HEK293 (cell line): Measurements from ENCODE around the gene MBD3L4.

ENCODE experiments used
- KLF7 ChIP-seq: fragments of 450-650 bp; formaldehyde crosslinking; IDR thresholded peaks from 2 replicates; pipeline ENCODE4 v1.5.1; 2016; ENCODE audit warnings: missing biosample characterization, missing genetic modification characterization, borderline replicate concordance
- OVOL3 ChIP-seq: fragments of 450-650 bp; formaldehyde crosslinking; IDR thresholded peaks from 2 replicates; pipeline ENCODE4 v1.5.1; 2016; ENCODE audit warnings: missing biosample characterization, missing genetic modification characterization
- PRDM10 ChIP-seq: fragments of 450-650 bp; formaldehyde crosslinking; IDR thresholded peaks from 2 replicates; pipeline ENCODE4 v1.5.1; 2016; ENCODE audit warnings: missing biosample characterization, missing genetic modification characterization
- RBAK ChIP-seq: fragments of 450-650 bp; formaldehyde crosslinking; IDR thresholded peaks from 2 replicates; pipeline ENCODE4 v1.5.1; 2016; ENCODE audit warnings: missing biosample characterization, missing genetic modification characterization
- YY2 ChIP-seq: fragments of 450-650 bp; formaldehyde crosslinking; IDR thresholded peaks from 2 replicates; pipeline ENCODE4 v1.5.1; 2016; ENCODE audit warnings: missing biosample characterization, missing genetic modification characterization
- ZBTB1 ChIP-seq: fragments of 450-650 bp; formaldehyde crosslinking; IDR thresholded peaks from 2 replicates; pipeline ENCODE4 v1.5.1; 2016; ENCODE audit warnings: missing biosample characterization, missing genetic modification characterization
- ZBTB11 ChIP-seq: fragments of 450-650 bp; formaldehyde crosslinking; conservative IDR thresholded peaks from 2 replicates; pipeline ENCODE4 v1.5.1; 2016; ENCODE audit warnings: low read depth, missing biosample characterization, missing genetic modification characterization
- ZBTB20 ChIP-seq: fragments of 450-650 bp; formaldehyde crosslinking; IDR thresholded peaks from 2 replicates; pipeline ENCODE4 v1.5.1; 2016; ENCODE audit warnings: missing biosample characterization, missing genetic modification characterization
- ZBTB7A ChIP-seq: fragments of 450-650 bp; formaldehyde crosslinking; IDR thresholded peaks from 2 replicates; pipeline ENCODE4 v1.5.1; 2016; ENCODE audit warnings: low read depth, missing biosample characterization, missing genetic modification characterization
- ZIC2 ChIP-seq: fragments of 450-650 bp; formaldehyde crosslinking; IDR thresholded peaks from 2 replicates; pipeline ENCODE4 v1.5.1; 2016; ENCODE audit warnings: missing biosample characterization, missing genetic modification characterization
- ZNF16 ChIP-seq: fragments of 450-650 bp; formaldehyde crosslinking; IDR thresholded peaks from 2 replicates; pipeline ENCODE4 v1.5.1; 2016; ENCODE audit warnings: low read depth, missing biosample characterization, missing genetic modification characterization
- ZNF184 ChIP-seq: fragments of 450-650 bp; IDR thresholded peaks from 2 replicates; pipeline ENCODE4 v1.5.1; 2018; ENCODE audit warnings: missing biosample characterization, mild to moderate bottlenecking, missing genetic modification characterization
- ZNF292 ChIP-seq: fragments of 450-650 bp; formaldehyde crosslinking; IDR thresholded peaks from 2 replicates; pipeline ENCODE4 v1.5.1; 2016; ENCODE audit warnings: low read depth, missing biosample characterization, missing genetic modification characterization, borderline replicate concordance
- ZNF433 ChIP-seq: fragments of 450-650 bp; formaldehyde crosslinking; IDR thresholded peaks from 2 replicates; pipeline ENCODE4 v1.5.1; 2016; ENCODE audit warnings: missing biosample characterization, missing genetic modification characterization, low read depth
- ZNF518A ChIP-seq: fragments of 450-650 bp; formaldehyde crosslinking; conservative IDR thresholded peaks from 2 replicates; pipeline ENCODE4 v1.5.1; 2016; ENCODE audit warnings: low read depth, missing biosample characterization, missing genetic modification characterization
- ZNF530 ChIP-seq: fragments of 450-650 bp; formaldehyde crosslinking; IDR thresholded peaks from 2 replicates; pipeline ENCODE4 v1.5.1; 2016; ENCODE audit warnings: low read depth, missing biosample characterization, missing genetic modification characterization
- ZNF747 ChIP-seq: fragments of 450-650 bp; formaldehyde crosslinking; IDR thresholded peaks from 2 replicates; pipeline ENCODE4 v1.5.1; 2016; ENCODE audit warnings: missing biosample characterization, missing genetic modification characterization
- ZNF792 ChIP-seq: fragments of 450-650 bp; formaldehyde crosslinking; IDR thresholded peaks from 2 replicates; pipeline ENCODE4 v1.5.1; 2016; ENCODE audit warnings: missing biosample characterization, missing genetic modification characterization
- ZSCAN4 ChIP-seq: fragments of 450-650 bp; formaldehyde crosslinking; IDR thresholded peaks from 2 replicates; pipeline ENCODE4 v1.5.1; 2017; ENCODE audit warnings: missing biosample characterization, missing genetic modification characterization
- TF ChIP-seq, protein P1 (sequence below): fragments of 450-650 bp; formaldehyde crosslinking; IDR thresholded peaks from 2 replicates; pipeline ENCODE4 v1.5.1; 2017; ENCODE audit warnings: missing biosample characterization, missing genetic modification characterization
- TF ChIP-seq, protein P2 (sequence below): fragments of 450-650 bp; formaldehyde crosslinking; IDR thresholded peaks from 2 replicates; pipeline ENCODE4 v1.5.1; 2016; ENCODE audit warnings: missing biosample characterization, missing genetic modification characterization

The MBD3L4 gene

DNA sequence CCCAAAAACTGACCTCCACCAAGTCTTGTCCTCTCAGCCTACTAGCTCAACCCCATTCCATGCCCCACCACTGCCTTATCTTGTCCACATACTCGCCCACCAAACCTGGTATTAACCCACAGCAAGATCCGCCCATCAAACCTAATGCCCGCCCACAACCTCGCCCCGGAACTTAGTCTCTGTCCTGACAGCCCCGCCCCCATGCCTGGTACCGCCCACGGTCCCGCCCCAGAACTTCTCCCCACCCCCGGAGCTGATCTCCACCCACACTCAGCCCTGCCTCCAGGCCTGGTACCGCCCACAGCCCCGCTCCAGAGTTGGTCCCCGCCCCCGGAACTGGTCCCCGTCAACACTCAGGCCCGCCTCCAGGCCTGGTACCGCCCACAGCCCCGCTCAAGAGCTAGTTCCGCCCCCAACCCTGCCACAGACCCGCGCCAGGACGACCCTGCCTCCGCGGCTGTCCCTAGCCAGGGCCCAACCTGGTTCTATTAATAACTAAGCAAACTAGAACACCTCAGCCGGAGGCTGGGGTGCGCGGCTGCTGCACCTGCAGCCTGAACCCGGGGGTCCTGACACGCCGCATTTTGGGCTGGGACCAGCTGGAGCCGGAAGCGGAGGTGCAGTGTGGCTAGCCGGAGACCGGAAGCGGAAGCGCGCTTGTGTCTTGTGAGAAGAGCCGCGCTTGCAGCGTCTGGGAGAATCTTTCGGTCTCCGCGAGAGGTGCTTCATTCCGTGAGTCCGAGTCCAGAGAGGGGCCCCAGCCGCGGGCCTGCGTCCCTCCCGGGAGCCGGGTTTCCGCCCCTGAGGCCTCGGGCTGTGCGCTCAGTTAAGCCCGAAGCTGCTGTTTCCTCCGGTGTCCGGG is 29.3 kb upstream of the MBD3L4 start, which contains the start of gene ZNF557 (continued):
- TF ChIP-seq ZNF184 (tag by site-specific recombination) (no peak), ZSCAN4 (tag by site-specific recombination) (no peak), PRDM10 (tag by site-specific recombination) (peak; percentile 50; the same call in 1 of the 2 replicates), ZNF292 (tag by site-specific recombination) (no peak), ZIC2 (no peak), ZNF792 (tag by site-specific recombination) (no peak), OVOL3 (tag by site-specific recombination) (no peak), RBAK (tag by site-specific recombination) (no peak), ZNF16 (no peak), ZNF530 (no peak), ZNF433 (no peak), ZBTB7A (0 out of 2 replicates have a peak, but pooled peaks have one; percentile 52), YY2 (tag by site-specific recombination) (no peak), ZBTB20 (tag by site-specific recombination) (peak; percentile 37; the same call in 1 of the 2 replicates), ZBTB11 (tag by site-specific recombination) (peak; percentile 97), ZNF747 (tag by site-specific recombination) (no peak), KLF7 (no peak), ZBTB1 (tag by site-specific recombination) (no peak), ZNF518A (peak; percentile 97)
- TF ChIP-seq, protein P1, sequence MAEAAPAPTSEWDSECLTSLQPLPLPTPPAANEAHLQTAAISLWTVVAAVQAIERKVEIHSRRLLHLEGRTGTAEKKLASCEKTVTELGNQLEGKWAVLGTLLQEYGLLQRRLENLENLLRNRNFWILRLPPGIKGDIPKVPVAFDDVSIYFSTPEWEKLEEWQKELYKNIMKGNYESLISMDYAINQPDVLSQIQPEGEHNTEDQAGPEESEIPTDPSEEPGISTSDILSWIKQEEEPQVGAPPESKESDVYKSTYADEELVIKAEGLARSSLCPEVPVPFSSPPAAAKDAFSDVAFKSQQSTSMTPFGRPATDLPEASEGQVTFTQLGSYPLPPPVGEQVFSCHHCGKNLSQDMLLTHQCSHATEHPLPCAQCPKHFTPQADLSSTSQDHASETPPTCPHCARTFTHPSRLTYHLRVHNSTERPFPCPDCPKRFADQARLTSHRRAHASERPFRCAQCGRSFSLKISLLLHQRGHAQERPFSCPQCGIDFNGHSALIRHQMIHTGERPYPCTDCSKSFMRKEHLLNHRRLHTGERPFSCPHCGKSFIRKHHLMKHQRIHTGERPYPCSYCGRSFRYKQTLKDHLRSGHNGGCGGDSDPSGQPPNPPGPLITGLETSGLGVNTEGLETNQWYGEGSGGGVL (tag by site-specific recombination), result no peak
- TF ChIP-seq, protein P2, sequence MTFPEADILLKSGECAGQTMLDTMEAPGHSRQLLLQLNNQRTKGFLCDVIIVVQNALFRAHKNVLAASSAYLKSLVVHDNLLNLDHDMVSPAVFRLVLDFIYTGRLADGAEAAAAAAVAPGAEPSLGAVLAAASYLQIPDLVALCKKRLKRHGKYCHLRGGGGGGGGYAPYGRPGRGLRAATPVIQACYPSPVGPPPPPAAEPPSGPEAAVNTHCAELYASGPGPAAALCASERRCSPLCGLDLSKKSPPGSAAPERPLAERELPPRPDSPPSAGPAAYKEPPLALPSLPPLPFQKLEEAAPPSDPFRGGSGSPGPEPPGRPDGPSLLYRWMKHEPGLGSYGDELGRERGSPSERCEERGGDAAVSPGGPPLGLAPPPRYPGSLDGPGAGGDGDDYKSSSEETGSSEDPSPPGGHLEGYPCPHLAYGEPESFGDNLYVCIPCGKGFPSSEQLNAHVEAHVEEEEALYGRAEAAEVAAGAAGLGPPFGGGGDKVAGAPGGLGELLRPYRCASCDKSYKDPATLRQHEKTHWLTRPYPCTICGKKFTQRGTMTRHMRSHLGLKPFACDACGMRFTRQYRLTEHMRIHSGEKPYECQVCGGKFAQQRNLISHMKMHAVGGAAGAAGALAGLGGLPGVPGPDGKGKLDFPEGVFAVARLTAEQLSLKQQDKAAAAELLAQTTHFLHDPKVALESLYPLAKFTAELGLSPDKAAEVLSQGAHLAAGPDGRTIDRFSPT (tag by site-specific recombination), result peak; percentile 77
